Measurements from ENCODE around the gene GARIN5A. TPM values are rescaled to one million over a fixed set of nuclear protein-coding genes. Genes with fewer than 3 reads are reported as not detected.

Gene GARIN5A
- total RNA-seq, 1 experiment from 2014 or later: 2.0 TPM

DNA sequence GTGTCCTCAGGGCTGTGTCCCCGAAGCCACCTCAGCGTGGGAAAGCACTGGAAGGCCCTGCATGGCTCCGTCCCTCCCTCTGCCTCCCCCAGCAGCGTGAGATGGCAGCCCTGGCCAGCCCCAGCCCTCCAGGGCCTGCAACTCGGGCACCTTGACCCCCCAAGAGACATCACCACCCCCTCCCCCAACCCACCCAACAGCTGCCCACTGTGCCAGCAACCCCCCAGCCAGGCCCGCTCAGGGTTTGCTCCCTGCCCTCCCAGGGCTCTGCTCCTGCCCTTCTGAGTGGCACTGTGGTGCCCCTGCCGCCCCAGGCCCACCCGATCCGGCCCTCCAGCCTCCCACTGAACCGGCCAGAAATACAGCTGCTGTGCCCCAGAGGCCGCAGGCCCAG, 38.5 kb upstream of the GARIN5A start:
- no peaks in the 10 kb centered on the region for H3K4me1 ChIP-seq (ENCODE audit: control insufficient read depth, insufficient read depth, low read length)
- ChIA-PET POLR2A (no interaction called here), CTCF (no interaction called here)
- DNase-seq (ENCODE audit: low read depth, low spot score) (no peak), ATAC-seq (no peak)
- no peaks in the 10 kb centered on the region for H3K27me3 ChIP-seq (ENCODE audit: control insufficient read depth, insufficient read depth, low read length)
- BruUV-seq (replicated peaks): no TSS peak
- intact Hi-C loops (cut with micrococcal nuclease; ENCODE audit: unreplicated experiment): no loop called here
- H3K4me3 ChIP-seq (ENCODE audit: low read depth in 2 of 2, low read length in 2 of 2): no peak overlapping the region
- no peak overlapping the region for H3K27ac ChIP-seq (ENCODE audit: low read length)
- H3K36me3 ChIP-seq (ENCODE audit: control insufficient read depth, insufficient read depth, low read length): no peaks in the 10 kb centered on the region; the same call in 1 of the 2 replicates
- TF ChIP-seq SIN3A (IDR thresholded peaks at IDR 0.05; ENCODE audit: borderline replicate concordance, insufficient read depth, low read depth, low read length) (no peak), TCF7L2 (IDR thresholded peaks at IDR 0.05; ENCODE audit: low read depth, low read length) (no peak), POLR2AphosphoS5 (IDR thresholded peaks at IDR 0.05; ENCODE audit: low read depth, low read length) (no peak)
- TF ChIP-seq, protein P1, sequence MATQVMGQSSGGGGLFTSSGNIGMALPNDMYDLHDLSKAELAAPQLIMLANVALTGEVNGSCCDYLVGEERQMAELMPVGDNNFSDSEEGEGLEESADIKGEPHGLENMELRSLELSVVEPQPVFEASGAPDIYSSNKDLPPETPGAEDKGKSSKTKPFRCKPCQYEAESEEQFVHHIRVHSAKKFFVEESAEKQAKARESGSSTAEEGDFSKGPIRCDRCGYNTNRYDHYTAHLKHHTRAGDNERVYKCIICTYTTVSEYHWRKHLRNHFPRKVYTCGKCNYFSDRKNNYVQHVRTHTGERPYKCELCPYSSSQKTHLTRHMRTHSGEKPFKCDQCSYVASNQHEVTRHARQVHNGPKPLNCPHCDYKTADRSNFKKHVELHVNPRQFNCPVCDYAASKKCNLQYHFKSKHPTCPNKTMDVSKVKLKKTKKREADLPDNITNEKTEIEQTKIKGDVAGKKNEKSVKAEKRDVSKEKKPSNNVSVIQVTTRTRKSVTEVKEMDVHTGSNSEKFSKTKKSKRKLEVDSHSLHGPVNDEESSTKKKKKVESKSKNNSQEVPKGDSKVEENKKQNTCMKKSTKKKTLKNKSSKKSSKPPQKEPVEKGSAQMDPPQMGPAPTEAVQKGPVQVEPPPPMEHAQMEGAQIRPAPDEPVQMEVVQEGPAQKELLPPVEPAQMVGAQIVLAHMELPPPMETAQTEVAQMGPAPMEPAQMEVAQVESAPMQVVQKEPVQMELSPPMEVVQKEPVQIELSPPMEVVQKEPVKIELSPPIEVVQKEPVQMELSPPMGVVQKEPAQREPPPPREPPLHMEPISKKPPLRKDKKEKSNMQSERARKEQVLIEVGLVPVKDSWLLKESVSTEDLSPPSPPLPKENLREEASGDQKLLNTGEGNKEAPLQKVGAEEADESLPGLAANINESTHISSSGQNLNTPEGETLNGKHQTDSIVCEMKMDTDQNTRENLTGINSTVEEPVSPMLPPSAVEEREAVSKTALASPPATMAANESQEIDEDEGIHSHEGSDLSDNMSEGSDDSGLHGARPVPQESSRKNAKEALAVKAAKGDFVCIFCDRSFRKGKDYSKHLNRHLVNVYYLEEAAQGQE (IDR thresholded peaks at IDR 0.05; ENCODE audit: insufficient read depth in 1 of 2, low read depth in 2 of 2, low read length in 1 of 2): no peak
- TF ChIP-seq, protein P2, sequence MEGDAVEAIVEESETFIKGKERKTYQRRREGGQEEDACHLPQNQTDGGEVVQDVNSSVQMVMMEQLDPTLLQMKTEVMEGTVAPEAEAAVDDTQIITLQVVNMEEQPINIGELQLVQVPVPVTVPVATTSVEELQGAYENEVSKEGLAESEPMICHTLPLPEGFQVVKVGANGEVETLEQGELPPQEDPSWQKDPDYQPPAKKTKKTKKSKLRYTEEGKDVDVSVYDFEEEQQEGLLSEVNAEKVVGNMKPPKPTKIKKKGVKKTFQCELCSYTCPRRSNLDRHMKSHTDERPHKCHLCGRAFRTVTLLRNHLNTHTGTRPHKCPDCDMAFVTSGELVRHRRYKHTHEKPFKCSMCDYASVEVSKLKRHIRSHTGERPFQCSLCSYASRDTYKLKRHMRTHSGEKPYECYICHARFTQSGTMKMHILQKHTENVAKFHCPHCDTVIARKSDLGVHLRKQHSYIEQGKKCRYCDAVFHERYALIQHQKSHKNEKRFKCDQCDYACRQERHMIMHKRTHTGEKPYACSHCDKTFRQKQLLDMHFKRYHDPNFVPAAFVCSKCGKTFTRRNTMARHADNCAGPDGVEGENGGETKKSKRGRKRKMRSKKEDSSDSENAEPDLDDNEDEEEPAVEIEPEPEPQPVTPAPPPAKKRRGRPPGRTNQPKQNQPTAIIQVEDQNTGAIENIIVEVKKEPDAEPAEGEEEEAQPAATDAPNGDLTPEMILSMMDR (IDR thresholded peaks at IDR 0.05): no peak
- in situ Hi-C loops (cut with HindIII; ENCODE audit: low pct_unique_long_range_greater_than_20kb, low sequenced_read_pairs): no loop called here
- H3K9me3 ChIP-seq (ENCODE audit: control insufficient read depth, insufficient read depth, low read depth, low read length): no peaks in the 10 kb centered on the region

DNA sequence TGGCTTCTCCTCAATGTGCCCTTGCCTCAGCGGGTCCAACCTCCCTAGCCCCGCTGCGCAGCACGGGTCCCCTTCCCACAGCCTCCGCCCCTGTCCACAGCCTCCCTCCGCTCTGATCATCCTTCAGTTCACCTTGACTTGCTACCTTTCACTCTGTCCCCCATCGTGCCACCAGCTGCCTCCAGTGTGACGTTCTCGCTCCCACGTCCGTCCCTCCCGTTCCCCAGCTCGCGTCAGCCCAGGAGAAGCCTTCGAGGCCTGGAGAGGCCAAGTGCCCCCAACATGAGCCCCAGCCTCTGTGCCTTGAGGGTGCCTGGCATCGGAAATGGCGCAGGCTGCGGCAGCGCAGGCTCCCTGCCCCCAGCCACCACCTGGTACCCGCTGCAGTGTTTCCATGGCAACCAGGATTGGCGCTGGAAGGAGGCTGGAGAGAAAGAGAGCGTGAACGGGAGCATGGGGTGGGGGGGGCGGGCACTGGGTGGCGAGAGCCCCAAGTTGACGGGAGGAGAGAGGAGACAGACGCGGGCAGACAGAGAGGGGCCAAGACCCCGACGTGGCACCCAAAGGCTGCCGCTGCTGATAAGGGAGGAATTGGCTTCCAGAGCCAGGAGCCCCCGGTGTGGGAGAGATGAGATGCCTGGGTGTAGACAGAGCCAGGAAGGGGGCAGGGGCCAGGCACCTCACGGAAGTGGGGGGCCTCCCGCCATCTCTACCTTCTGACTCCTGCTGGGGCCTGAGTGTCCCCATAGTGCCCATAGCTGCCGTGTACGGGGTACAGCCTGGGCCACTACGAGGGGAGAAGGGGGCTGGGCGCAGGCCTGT, 37.9 kb upstream of the GARIN5A start:
- no peak for DNase-seq (ENCODE audit: low read depth, low spot score)
- ATAC-seq: no peak
- Histone ChIP-seq H3K27ac (ENCODE audit: low read length) (no peak overlapping the region), H3K4me1 (ENCODE audit: control insufficient read depth, insufficient read depth, low read length) (no peaks in the 10 kb centered on the region), H3K4me3 (ENCODE audit: low read depth in 2 of 2, low read length in 2 of 2) (no peak overlapping the region), H3K36me3 (ENCODE audit: control insufficient read depth, insufficient read depth, low read length) (no peaks in the 10 kb centered on the region; the same call in 1 of the 2 replicates), H3K9me3 (ENCODE audit: control insufficient read depth, insufficient read depth, low read depth, low read length) (no peaks in the 10 kb centered on the region), H3K27me3 (ENCODE audit: control insufficient read depth, insufficient read depth, low read length) (no peaks in the 10 kb centered on the region)
- ChIA-PET POLR2A (no interaction called here), CTCF (no interaction called here)
- BruUV-seq (replicated peaks): no TSS peak
- TF ChIP-seq TCF7L2 (IDR thresholded peaks at IDR 0.05; ENCODE audit: low read depth, low read length): no peak
- TF ChIP-seq, protein P1 (IDR thresholded peaks at IDR 0.05; ENCODE audit: insufficient read depth in 1 of 2, low read depth in 2 of 2, low read length in 1 of 2): no peak
- TF ChIP-seq, protein P2 (IDR thresholded peaks at IDR 0.05): no peak
- TF ChIP-seq POLR2AphosphoS5 (IDR thresholded peaks at IDR 0.05; ENCODE audit: low read depth, low read length): no peak
- intact Hi-C loops (cut with micrococcal nuclease; ENCODE audit: unreplicated experiment) (no loop called here), in situ Hi-C loops (cut with HindIII; ENCODE audit: low pct_unique_long_range_greater_than_20kb, low sequenced_read_pairs) (no loop called here)

All from Panc1 (cell line).